Measurements from ENCODE around the gene XPO1.

GRCh38 chr2:61443342-61444041 lies 94.7 kb downstream of the XPO1 start:
- TF ChIP-seq POLR2A (IDR thresholded peaks at IDR 0.05; ENCODE audit: extremely low read depth, insufficient read length) (no peak), CTCF (IDR thresholded peaks at IDR 0.05; ENCODE audit: low read depth, low read length) (no peak), MAX (IDR thresholded peaks at IDR 0.05; ENCODE audit: low read depth, low read length) (no peak)
